WTC11 (cell line): Measurements from ENCODE around the gene PHYHIPL. TPM values are rescaled to one million over a fixed set of nuclear protein-coding genes. Genes with fewer than 3 reads are reported as not detected.
A peak's percentile ranks its signal among the peaks of the same experiment; 100 is the strongest.

Source experiments
- ATAC-seq: fragments of 200-7000 bp; cut with Tn5 transposase; 2 replicates; pipeline ENCODE4 v1.10.0; 2021; ENCODE audit warnings: mild to moderate bottlenecking, moderate library complexity
- CTCF ChIA-PET: fragments of 300-600 bp; sonication (Branson Sonifier 250); formaldehyde crosslinking; loops from one replicate; lab custom pipeline; 2021; ENCODE audit warnings: antibody characterized with exemption; lab: Charles Lee
- POLR2A ChIA-PET: fragments of 350-600 bp; sonication (Branson Sonifier 250); formaldehyde crosslinking; loops from one replicate; lab custom pipeline; 2021; ENCODE audit warnings: antibody characterized with exemption; lab: Charles Lee
- DNase-seq: peaks from one replicate; pipeline ENCODE4 v3.0.0; 2021; ENCODE audit warnings: low spot score
- H3K27ac Mint-ChIP-seq: 2 replicates; pipeline ENCODE4 v1.8.0; 2021; ENCODE audit warnings: mixed read lengths
- H3K27me3 Mint-ChIP-seq: 2 replicates; pipeline ENCODE4 v1.8.0; 2021; ENCODE audit warnings: low read depth, mild to moderate bottlenecking, moderate library complexity, mixed read lengths
- H3K36me3 Mint-ChIP-seq: 2 replicates; pipeline ENCODE4 v1.8.0; 2021; ENCODE audit warnings: mixed read lengths
- H3K4me1 Mint-ChIP-seq: 2 replicates; pipeline ENCODE4 v1.8.0; 2022; ENCODE audit warnings: mixed read lengths
- H3K4me3 Mint-ChIP-seq: 2 replicates; pipeline ENCODE4 v1.8.0; 2021; ENCODE audit warnings: mild to moderate bottlenecking, moderate library complexity, mixed read lengths
- H3K9me3 Mint-ChIP-seq: 2 replicates; pipeline ENCODE4 v1.8.0; 2021; ENCODE audit warnings: mixed read lengths
- ARID4B ChIP-seq: sonication (generic); formaldehyde crosslinking; IDR thresholded peaks from 2 replicates; pipeline ENCODE4 v1.8.0; 2023; ENCODE audit warnings: missing genetic modification reagents, mild to moderate bottlenecking, borderline replicate concordance
- ATF3 ChIP-seq: sonication (generic); formaldehyde crosslinking; conservative IDR thresholded peaks from 2 replicates; pipeline ENCODE4 v1.8.1; 2022; ENCODE audit warnings: mild to moderate bottlenecking, missing genetic modification reagents
- ATF6 ChIP-seq: sonication (generic); formaldehyde crosslinking; IDR thresholded peaks from 2 replicates; pipeline ENCODE4 v1.8.1; 2023; ENCODE audit warnings: mild to moderate bottlenecking, missing genetic modification reagents
- CBFB ChIP-seq: sonication (generic); formaldehyde crosslinking; IDR thresholded peaks from 2 replicates; pipeline ENCODE4 v1.8.1; 2022; ENCODE audit warnings: mild to moderate bottlenecking, low read depth, missing genetic modification reagents
- ELF4 ChIP-seq: sonication (generic); formaldehyde crosslinking; IDR thresholded peaks from 2 replicates; pipeline ENCODE4 v1.8.1; 2022; ENCODE audit warnings: low read depth, mild to moderate bottlenecking, moderate library complexity, missing genetic modification reagents
- ETV6 ChIP-seq: sonication (generic); formaldehyde crosslinking; IDR thresholded peaks from 2 replicates; pipeline ENCODE4 v1.8.1; 2022; ENCODE audit warnings: mild to moderate bottlenecking, missing genetic modification reagents
- RORB ChIP-seq: fragments of 250-450 bp; sonication (Bioruptor Pico); IDR thresholded peaks from 2 replicates; pipeline ENCODE4 v1.9.0; 2021; ENCODE audit warnings: mild to moderate bottlenecking
- TEAD1 ChIP-seq: sonication (generic); formaldehyde crosslinking; IDR thresholded peaks from 2 replicates; pipeline ENCODE4 v1.8.0; 2022; ENCODE audit warnings: mild to moderate bottlenecking, missing genetic modification reagents
- TEAD4 ChIP-seq: sonication (generic); formaldehyde crosslinking; IDR thresholded peaks from 2 replicates; pipeline ENCODE4 v1.8.0; 2022; ENCODE audit warnings: mild to moderate bottlenecking, missing genetic modification reagents
- ZBTB21 ChIP-seq: sonication (generic); formaldehyde crosslinking; IDR thresholded peaks from 2 replicates; pipeline ENCODE4 v1.8.1; 2023; ENCODE audit warnings: mild to moderate bottlenecking, missing genetic modification reagents, borderline replicate concordance
- ZBTB43 ChIP-seq: sonication (generic); formaldehyde crosslinking; IDR thresholded peaks from 2 replicates; pipeline ENCODE4 v1.8.1; 2023; ENCODE audit warnings: mild to moderate bottlenecking, missing genetic modification reagents
- ZNF121 ChIP-seq: sonication (generic); formaldehyde crosslinking; IDR thresholded peaks from 2 replicates; pipeline ENCODE4 v1.8.0; 2023; ENCODE audit warnings: missing genetic modification reagents
- ZNF232 ChIP-seq: sonication (generic); formaldehyde crosslinking; IDR thresholded peaks from 2 replicates; pipeline ENCODE4 v1.8.0; 2022; ENCODE audit warnings: mild to moderate bottlenecking, missing genetic modification reagents
- ZNF263 ChIP-seq: sonication (generic); formaldehyde crosslinking; IDR thresholded peaks from 2 replicates; pipeline ENCODE4 v1.8.1; 2022; ENCODE audit warnings: low read depth, mild to moderate bottlenecking, moderate library complexity, missing genetic modification reagents
- ZNF281 ChIP-seq: sonication (generic); formaldehyde crosslinking; IDR thresholded peaks from 2 replicates; pipeline ENCODE4 v1.8.0; 2023; ENCODE audit warnings: mild to moderate bottlenecking, missing genetic modification reagents
- ZNF416 ChIP-seq: fragments of 250-450 bp; sonication (Bioruptor Pico); IDR thresholded peaks from 2 replicates; pipeline ENCODE4 v1.9.0; 2021; ENCODE audit warnings: mild to moderate bottlenecking, inconsistent platforms
- ZNF512 ChIP-seq: sonication (generic); formaldehyde crosslinking; IDR thresholded peaks from 2 replicates; pipeline ENCODE4 v1.8.1; 2022; ENCODE audit warnings: missing genetic modification reagents, borderline replicate concordance
- ZSCAN18 ChIP-seq: fragments of 250-450 bp; sonication (Bioruptor Pico); IDR thresholded peaks from 2 replicates; pipeline ENCODE4 v2.1.2; 2022; ENCODE audit warnings: mild to moderate bottlenecking, moderate library complexity
- total RNA-seq: library from RNA; stranded (reverse); gene quantifications from 3 replicates; pipeline ENCODE4 v1.2.3, GENCODE V29; 2021

Gene PHYHIPL
- total RNA-seq, 1 experiment from 2014 or later, result 0.13 TPM

- peaks cover 11% of the 10 kb centered on the region for H3K4me1 Mint-ChIP-seq
- no peaks in the 10 kb centered on the region for H3K9me3 Mint-ChIP-seq
- peak overlapping the region; percentile 71 for H3K4me3 Mint-ChIP-seq
- peaks cover 59% of the 10 kb centered on the region for H3K27me3 Mint-ChIP-seq
- DNase-seq (no peak), ATAC-seq (peak; percentile 10; the same call in 1 of the 2 replicates)
- POLR2A ChIA-PET, result no interaction called here
- CTCF ChIA-PET, result interaction anchor here (0.8 to 1.6 kb wide), 3 partner anchors 68 to 223 kb away, joined by 3 read pairs; no protein-coding TSS in a partner anchor
- TF ChIP-seq ZNF281 (CRISPR knock-in tag) (peak; percentile 9; the same call in 1 of the 2 replicates), ZBTB43 (CRISPR knock-in tag) (no peak)
- H3K27ac Mint-ChIP-seq, result no peak overlapping the region
- no peaks in the 10 kb centered on the region for H3K36me3 Mint-ChIP-seq
Measured at GRCh38 chr10:59175538-59176240, 754 bp upstream of the PHYHIPL start.

GRCh38 chr10:59177031-59177797 lies 771 bp downstream of the PHYHIPL start:
- DNase-seq (peak; percentile 61), ATAC-seq (peak; percentile 73)
- no peaks in the 10 kb centered on the region for H3K9me3 Mint-ChIP-seq
- POLR2A ChIA-PET, result no interaction called here
- no peak overlapping the region for H3K27ac Mint-ChIP-seq
- H3K4me3 Mint-ChIP-seq, result peak overlapping the region; percentile 63
- CTCF ChIA-PET, result no interaction called here
- peaks cover 11% of the 10 kb centered on the region for H3K4me1 Mint-ChIP-seq
- peaks cover 59% of the 10 kb centered on the region for H3K27me3 Mint-ChIP-seq
- H3K36me3 Mint-ChIP-seq, result no peaks in the 10 kb centered on the region
- TF ChIP-seq ZNF232 (CRISPR knock-in tag) (no peak), ZSCAN18 (CRISPR knock-in tag) (no peak), ETV6 (CRISPR knock-in tag) (peak; percentile 57; the same call in 1 of the 2 replicates), TEAD4 (CRISPR knock-in tag) (no peak), ZNF121 (no peak), ZNF512 (CRISPR knock-in tag) (no peak), ZBTB21 (CRISPR knock-in tag) (0 out of 2 replicates have a peak, but pooled peaks have one; percentile 14), ELF4 (CRISPR knock-in tag) (0 out of 2 replicates have a peak, but pooled peaks have one; percentile 58), ATF6 (CRISPR knock-in tag) (no peak), TEAD1 (CRISPR knock-in tag) (peak; percentile 86), RORB (CRISPR knock-in tag) (no peak), ZNF263 (CRISPR knock-in tag) (no peak), ARID4B (CRISPR knock-in tag) (peak; percentile 43; the same call in 1 of the 2 replicates), ZNF416 (no peak), CBFB (CRISPR knock-in tag) (no peak), ATF3 (no peak)
